MM.1S (cell line): Measurements from ENCODE around the gene SPOCD1.

ENCODE experiments used
- DNase-seq: peaks from one replicate; pipeline ENCODE4 v3.0.0-alpha.2; 2015
- H2AFZ ChIP-seq: fragments of 300-600 bp; sonication (generic); 2 replicates; pipeline ENCODE4 v1.6.0; 2016; ENCODE audit warnings: antibody characterized with exemption, low read length
- H3F3A ChIP-seq: fragments of 300-600 bp; sonication (generic); 2 replicates; pipeline ENCODE4 v1.6.1; 2016; ENCODE audit warnings: mild to moderate bottlenecking, antibody characterized with exemption, low read length, moderate library complexity, mixed read lengths; ENCODE audit not compliant: insufficient read depth
- H3K27ac ChIP-seq: fragments of 300-600 bp; sonication (generic); 2 replicates; pipeline ENCODE4 v1.5.1; 2016; ENCODE audit warnings: mild to moderate bottlenecking, low read length
- H3K27me3 ChIP-seq: fragments of 300-600 bp; sonication (generic); replicated peaks from 2 replicates; pipeline ENCODE4 v1.6.0; 2016; ENCODE audit warnings: low read length; ENCODE audit not compliant: insufficient read depth
- H3K36me3 ChIP-seq: fragments of 300-600 bp; sonication (generic); replicated peaks from 2 replicates; pipeline ENCODE4 v1.6.1; 2016; ENCODE audit warnings: mild to moderate bottlenecking, low read length, mixed read lengths; ENCODE audit not compliant: insufficient read depth
- H3K4me1 ChIP-seq: fragments of 300-600 bp; sonication (generic); 2 replicates; pipeline ENCODE4 v1.6.1; 2016; ENCODE audit warnings: low read length, mixed read lengths
- H3K4me2 ChIP-seq: fragments of 300-600 bp; sonication (generic); 2 replicates; pipeline ENCODE4 v1.6.0; 2016; ENCODE audit warnings: low read depth, low read length
- H3K4me3 ChIP-seq: fragments of 300-600 bp; sonication (generic); 2 replicates; pipeline ENCODE4 v1.5.1; 2016; ENCODE audit warnings: low read length, mixed read lengths
- H3K79me2 ChIP-seq: fragments of 300-600 bp; sonication (generic); 2 replicates; pipeline ENCODE4 v1.6.1; 2016; ENCODE audit warnings: mixed run types, low read length, mixed read lengths
- H3K9ac ChIP-seq: fragments of 300-600 bp; sonication (generic); 2 replicates; pipeline ENCODE4 v1.6.1; 2016; ENCODE audit warnings: low read length, mixed read lengths
- H3K9me2 ChIP-seq: fragments of 300-600 bp; sonication (generic); replicated peaks from 2 replicates; pipeline ENCODE4 v1.6.1; 2016; ENCODE audit warnings: mild to moderate bottlenecking, low read length, mixed read lengths; ENCODE audit not compliant: insufficient read depth
- H3K9me3 ChIP-seq: fragments of 300-600 bp; sonication (generic); replicated peaks from 2 replicates; pipeline ENCODE4 v1.6.1; 2016; ENCODE audit warnings: mild to moderate bottlenecking, low read length, mixed read lengths; ENCODE audit not compliant: insufficient read depth
- H4K20me1 ChIP-seq: fragments of 300-600 bp; sonication (generic); 2 replicates; pipeline ENCODE4 v1.6.1; 2016; ENCODE audit warnings: mild to moderate bottlenecking, low read length, moderate library complexity, mixed read lengths; ENCODE audit not compliant: insufficient read depth
- CTCF ChIP-seq: fragments of 300-600 bp; sonication (generic); IDR thresholded peaks from 2 replicates; pipeline ENCODE4 v1.5.1; 2016; ENCODE audit warnings: antibody characterized with exemption, low read length, mixed read lengths
- EZH2 ChIP-seq: fragments of 300-600 bp; sonication (generic); optimal IDR thresholded peaks from 2 replicates; pipeline ENCODE3; 2017; ENCODE audit warnings: low read depth, mild to moderate bottlenecking, antibody characterized with exemption, low read length, mixed read lengths
- EZH2phosphoT487 ChIP-seq: fragments of 300-600 bp; sonication (generic); IDR thresholded peaks from 2 replicates; pipeline ENCODE4 v1.6.1; 2018; ENCODE audit warnings: antibody characterized with exemption, low read length

SPOCD1 gene

GRCh38 chr1:31785947-31786290 is 29.9 kb downstream of the SPOCD1 start:
- Histone ChIP-seq H3K4me1 (no peaks in the 10 kb centered on the region), H3K79me2 (no peaks in the 10 kb centered on the region), H3F3A (no peaks in the 10 kb centered on the region), H2AFZ (no peak overlapping the region), H3K9me3 (no peaks in the 10 kb centered on the region), H4K20me1 (no peaks in the 10 kb centered on the region), H3K27ac (no peak overlapping the region), H3K27me3 (peaks cover 10% of the 10 kb centered on the region), H3K9ac (no peak overlapping the region), H3K9me2 (no peaks in the 10 kb centered on the region), H3K4me3 (no peak overlapping the region), H3K36me3 (no peaks in the 10 kb centered on the region), H3K4me2 (no peak overlapping the region)
- TF ChIP-seq EZH2 (no peak), EZH2phosphoT487 (no peak), CTCF (no peak)
- no peak for DNase-seq

GRCh38 chr1:31785020-31785946 is 30.5 kb downstream of the SPOCD1 start:
- Histone ChIP-seq H3K27ac (no peak overlapping the region), H3K4me3 (no peak overlapping the region), H3K9me3 (no peaks in the 10 kb centered on the region), H3K4me1 (no peaks in the 10 kb centered on the region), H3K4me2 (no peak overlapping the region), H4K20me1 (no peaks in the 10 kb centered on the region), H3K9ac (no peak overlapping the region), H3K27me3 (0 out of 2 replicates have a peak, but pooled peaks cover 4% of the 10 kb centered on the region), H3F3A (no peaks in the 10 kb centered on the region), H3K79me2 (no peaks in the 10 kb centered on the region), H2AFZ (no peak overlapping the region), H3K36me3 (no peaks in the 10 kb centered on the region), H3K9me2 (no peaks in the 10 kb centered on the region)
- TF ChIP-seq CTCF (no peak), EZH2phosphoT487 (no peak), EZH2 (no peak)
- no peak for DNase-seq

GRCh38 chr1:31784356-31785019 is 31.3 kb downstream of the SPOCD1 start:
- Histone ChIP-seq H3K79me2 (no peaks in the 10 kb centered on the region), H3K4me1 (no peaks in the 10 kb centered on the region), H2AFZ (no peak overlapping the region), H3F3A (no peaks in the 10 kb centered on the region), H3K9ac (no peak overlapping the region), H3K27ac (no peak overlapping the region), H3K4me3 (no peak overlapping the region), H4K20me1 (no peaks in the 10 kb centered on the region), H3K9me2 (no peaks in the 10 kb centered on the region), H3K9me3 (no peaks in the 10 kb centered on the region), H3K27me3 (no peaks in the 10 kb centered on the region), H3K4me2 (no peak overlapping the region), H3K36me3 (no peaks in the 10 kb centered on the region)
- no peak for TF ChIP-seq EZH2phosphoT487
- no peak for TF ChIP-seq EZH2
- no peak for TF ChIP-seq CTCF
- no peak for DNase-seq
